ENCODE data around the gene BICC1. TPM values are rescaled to one million over a fixed set of nuclear protein-coding genes. Genes with fewer than 3 reads are reported as not detected.

The BICC1 gene
- total and polyA plus RNA-seq, 2 of the 8 experiments (the other 6 are each of a cell fraction or from before 2014, with no cell fraction given) = 0.20 to 0.73 TPM

DNA sequence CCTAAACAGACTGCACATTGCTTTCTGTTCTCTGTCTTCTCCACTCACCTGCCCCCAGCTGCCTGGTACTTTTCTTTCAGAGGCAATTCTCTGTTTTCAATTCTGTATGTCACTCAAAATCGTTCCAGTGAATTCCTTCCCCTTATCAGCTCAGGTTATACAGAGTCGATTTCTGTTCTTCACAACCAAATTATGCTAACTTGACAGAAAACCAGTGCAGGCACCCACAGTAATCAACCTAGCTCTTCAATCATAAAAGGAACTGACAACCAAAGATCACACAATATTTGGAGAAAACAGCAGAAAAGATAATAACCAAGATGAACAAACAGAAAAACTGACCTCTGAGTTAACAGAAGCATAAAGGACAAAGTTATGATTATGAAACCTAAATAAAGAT is 360.5 kb downstream of the BICC1 start:
- no peak overlapping the region for H3K23ac ChIP-seq (ENCODE audit: insufficient read length)
- no peak overlapping the region for H3K27ac ChIP-seq (ENCODE audit: low read depth, low read length)
- no peak overlapping the region for H2BK5ac ChIP-seq (ENCODE audit: low read depth, low read length)
- no peak overlapping the region for H4K91ac ChIP-seq (replicated peaks; ENCODE audit: insufficient read length, low read length)
- no peak overlapping the region for H3K9ac ChIP-seq (replicated peaks in 1 of 4; ENCODE audit: extremely low read depth in 1 of 4, low read depth in 3 of 4, low read length in 3 of 4)
- H3K79me2 ChIP-seq (ENCODE audit: control insufficient read depth in 1 of 2, insufficient read depth in 2 of 2, low read length in 2 of 2) = no peaks in the 10 kb centered on the region
- DNase-seq (ENCODE audit: low read depth in 1 of 2, low spot score in 2 of 2) (no peak), FAIRE-seq (no peak)
- no peaks in the 10 kb centered on the region for H3K9me3 ChIP-seq (ENCODE audit: insufficient read depth in 2 of 2, low read depth in 1 of 2, low read length in 1 of 2)
- WGBS, 2 experiments (ENCODE audit: extremely low coverage in 1 of 2, insufficient coverage in 1 of 2, insufficient read length in 1 of 2, insufficient replicate concordance in 2 of 2, low coverage in 1 of 2, low lambda C conversion rate in 2 of 2, missing lambda C conversion rate in 1 of 2) = 79% methylated on average over 2 of the region's 2 CpGs; no CpG with 5 or more reads in 1 of the 2 experiments
- no peak overlapping the region for H2AK5ac ChIP-seq (ENCODE audit: low read depth, low read length)
- no peak overlapping the region for H3K56ac ChIP-seq (replicated peaks; ENCODE audit: insufficient read length, low read depth, low read length)
- no peaks in the 10 kb centered on the region for H3K27me3 ChIP-seq (replicated peaks in 1 of 4; ENCODE audit: control insufficient read depth in 3 of 4, extremely low read depth in 1 of 4, insufficient read depth in 3 of 4, low read length in 3 of 4)
- no peak overlapping the region for H2BK15ac ChIP-seq (ENCODE audit: low read length)
- no peaks in the 10 kb centered on the region for H3K23me2 ChIP-seq (ENCODE audit: low read depth, low read length)
- H3K79me1 ChIP-seq (ENCODE audit: low read depth, low read length) = no peaks in the 10 kb centered on the region
- H2BK20ac ChIP-seq (ENCODE audit: low read length) = no peak overlapping the region
- H2BK120ac ChIP-seq (replicated peaks; ENCODE audit: low read depth, low read length) = no peak overlapping the region
- no peak overlapping the region for H3K4me3 ChIP-seq (ENCODE audit: extremely low read depth in 1 of 4, insufficient read depth in 2 of 4, low read depth in 3 of 4, low read length in 4 of 4)
- H2AFZ ChIP-seq (ENCODE audit: low read length) = no peak overlapping the region
- H3K36me3 ChIP-seq (ENCODE audit: control insufficient read depth in 2 of 4, insufficient read depth in 4 of 4, low read length in 3 of 4) = no peaks in the 10 kb centered on the region
- CTCF ChIA-PET (ENCODE audit: partially characterized antibody) = interaction anchor here (0.6 kb wide), 1 partner anchor 730 kb away, joined by 3 read pairs; no protein-coding TSS in a partner anchor
- no peaks in the 10 kb centered on the region for H3K4me1 ChIP-seq (replicated peaks in 1 of 4; ENCODE audit: control insufficient read depth in 3 of 4, insufficient read depth in 4 of 4, low read length in 3 of 4)
- no peak overlapping the region for H2BK12ac ChIP-seq (ENCODE audit: low read depth, low read length)
- no peak overlapping the region for H3K4ac ChIP-seq (replicated peaks; ENCODE audit: insufficient read length, low read depth, low read length)
- H4K8ac ChIP-seq (ENCODE audit: extremely low read depth, insufficient read depth, low read length) = no peak overlapping the region
- no peaks in the 10 kb centered on the region for H4K20me1 ChIP-seq (replicated peaks in 1 of 2; ENCODE audit: control insufficient read depth in 1 of 2, insufficient read depth in 2 of 2, low read length in 2 of 2)
- H3K4me2 ChIP-seq (ENCODE audit: insufficient read depth in 1 of 2, low read depth in 2 of 2, low read length in 2 of 2) = no peak overlapping the region
- H4K5ac ChIP-seq (ENCODE audit: insufficient read length, low read depth, low read length) = no peak overlapping the region
- POLR2A ChIA-PET (ENCODE audit: partially characterized antibody) = no interaction called here
- H3K14ac ChIP-seq (ENCODE audit: insufficient read length) = no peak overlapping the region
- no peak overlapping the region for H3K18ac ChIP-seq (ENCODE audit: extremely low read depth, low read length)
- TF ChIP-seq ASH2L (IDR thresholded peaks at IDR 0.05; ENCODE audit: low read length) (no peak), GTF2F1 (IDR thresholded peaks at IDR 0.05; ENCODE audit: borderline replicate concordance, low read depth, low read length) (no peak), CHD2 (IDR thresholded peaks at IDR 0.05; ENCODE audit: low read length) (no peak)
